ENCODE results near the gene GPC6.

DNA sequence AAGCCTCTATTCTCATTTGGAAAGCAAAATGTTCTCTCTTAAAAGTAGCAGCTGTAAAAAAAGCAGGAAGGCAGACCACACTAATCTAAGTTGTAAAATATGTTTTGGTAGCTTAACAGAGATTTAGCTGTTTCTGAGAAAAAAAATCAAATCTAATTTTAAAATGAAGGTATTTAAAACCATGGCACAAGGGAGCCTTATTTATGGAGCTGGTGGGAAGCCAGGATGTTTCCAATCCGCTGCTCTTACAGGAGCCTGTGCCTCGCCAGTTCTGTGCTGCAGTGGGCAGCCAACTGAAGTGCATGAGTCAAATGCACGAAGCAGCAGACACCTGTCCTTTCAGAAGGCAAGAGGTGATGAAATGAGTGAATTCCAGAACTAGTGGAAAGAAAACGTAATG, 28.2 kb downstream of the GPC6 start:
- TF ChIP-seq, protein P1, sequence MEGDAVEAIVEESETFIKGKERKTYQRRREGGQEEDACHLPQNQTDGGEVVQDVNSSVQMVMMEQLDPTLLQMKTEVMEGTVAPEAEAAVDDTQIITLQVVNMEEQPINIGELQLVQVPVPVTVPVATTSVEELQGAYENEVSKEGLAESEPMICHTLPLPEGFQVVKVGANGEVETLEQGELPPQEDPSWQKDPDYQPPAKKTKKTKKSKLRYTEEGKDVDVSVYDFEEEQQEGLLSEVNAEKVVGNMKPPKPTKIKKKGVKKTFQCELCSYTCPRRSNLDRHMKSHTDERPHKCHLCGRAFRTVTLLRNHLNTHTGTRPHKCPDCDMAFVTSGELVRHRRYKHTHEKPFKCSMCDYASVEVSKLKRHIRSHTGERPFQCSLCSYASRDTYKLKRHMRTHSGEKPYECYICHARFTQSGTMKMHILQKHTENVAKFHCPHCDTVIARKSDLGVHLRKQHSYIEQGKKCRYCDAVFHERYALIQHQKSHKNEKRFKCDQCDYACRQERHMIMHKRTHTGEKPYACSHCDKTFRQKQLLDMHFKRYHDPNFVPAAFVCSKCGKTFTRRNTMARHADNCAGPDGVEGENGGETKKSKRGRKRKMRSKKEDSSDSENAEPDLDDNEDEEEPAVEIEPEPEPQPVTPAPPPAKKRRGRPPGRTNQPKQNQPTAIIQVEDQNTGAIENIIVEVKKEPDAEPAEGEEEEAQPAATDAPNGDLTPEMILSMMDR (IDR thresholded peaks at IDR 0.05; ENCODE audit: insufficient read depth, low read depth, low read length) = no peak
- no peak for TF ChIP-seq EZH2 (IDR thresholded peaks at IDR 0.05; ENCODE audit: insufficient read depth, low read length)

Measured in astrocyte (in vitro differentiated cells and primary cell).